EL (cell line): Measurements from ENCODE around the gene WDR36.
"Not testable (repeated sequence)": the region's sequence is repeated elsewhere in the genome, so short reads cannot be mapped to it uniquely, and the experiment has no call there.

Experiments
- DNase-seq: peaks from one replicate; pipeline ENCODE4 v3.0.0-alpha.2; 2016

Gene WDR36

DNA sequence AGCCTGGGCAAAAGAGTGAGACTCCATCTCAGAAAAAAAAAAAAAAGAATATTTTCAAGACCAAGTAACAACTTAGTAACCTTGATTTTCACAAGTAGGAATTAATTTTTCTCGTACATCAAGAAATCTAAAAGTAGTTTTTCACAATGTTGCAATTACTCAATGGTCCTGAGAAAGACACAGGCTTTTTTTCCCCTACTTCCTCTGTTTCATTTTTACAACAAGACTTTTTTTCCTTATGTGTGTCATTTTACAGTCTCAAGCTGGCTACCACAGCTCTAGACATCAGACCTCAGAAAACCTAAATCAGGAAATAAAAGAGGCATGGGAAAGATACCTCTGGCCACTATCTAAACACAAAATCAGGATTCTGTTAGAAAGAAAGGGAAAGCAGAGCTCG lies 45.9 kb downstream of the WDR36 start:
- no peak for DNase-seq

DNA sequence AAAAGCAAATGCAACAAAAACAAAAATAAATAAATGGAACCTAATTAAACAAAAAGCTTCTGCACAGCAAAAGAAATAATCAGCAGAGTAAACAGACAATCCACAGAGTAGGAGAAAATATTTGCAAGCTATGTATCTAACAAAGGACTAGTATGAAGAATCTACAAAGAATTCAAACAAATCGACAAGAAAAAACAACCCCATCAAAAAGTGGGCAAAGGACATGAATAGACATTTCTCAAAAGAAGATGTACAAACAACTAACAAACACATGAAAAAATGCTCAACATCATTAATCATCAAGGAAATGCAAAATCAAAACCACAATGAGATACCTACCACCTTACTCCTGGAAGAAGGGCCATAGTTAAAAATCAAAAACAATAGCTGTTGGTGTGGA lies 49.3 kb downstream of the WDR36 start:
- not testable (repeated sequence) for DNase-seq

DNA sequence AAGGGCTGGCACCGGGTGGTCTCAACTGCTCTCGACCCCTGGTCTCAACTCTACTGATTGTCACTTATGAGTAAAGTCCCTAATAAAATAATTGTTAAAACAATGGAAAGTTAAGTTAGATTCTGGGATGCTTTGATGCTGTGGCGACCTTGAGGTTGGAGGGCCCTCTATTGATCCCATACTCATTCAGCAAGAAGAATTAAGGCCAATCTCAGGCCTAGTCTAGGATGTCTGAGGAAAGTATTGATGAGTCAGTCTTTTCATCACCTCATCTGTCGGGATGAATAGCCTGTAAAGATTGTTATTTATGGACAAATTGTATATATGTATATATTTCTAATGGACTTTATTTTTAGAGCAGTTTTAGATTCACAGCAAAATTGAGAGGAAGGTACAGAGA lies 50.8 kb downstream of the WDR36 start:
- no peak for DNase-seq

DNA sequence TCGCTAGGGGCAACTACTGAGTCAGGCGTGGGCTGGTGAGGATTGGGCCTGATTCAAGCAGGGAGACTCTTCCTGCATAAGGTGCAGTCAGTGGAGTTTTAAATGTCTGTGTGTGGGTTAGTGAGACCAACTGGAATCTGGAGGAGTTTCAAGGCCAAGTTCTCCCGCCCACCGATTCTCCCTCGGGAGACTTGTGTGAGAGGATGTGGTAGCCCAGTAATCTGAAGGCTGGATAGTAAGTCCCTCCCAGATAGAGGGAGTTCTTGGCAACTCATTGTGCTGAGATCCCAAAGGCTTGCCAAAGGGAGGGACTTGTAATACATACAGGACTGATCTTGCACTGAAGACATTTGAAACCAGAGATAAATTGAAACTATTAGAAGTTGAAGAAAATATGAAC lies 51.8 kb downstream of the WDR36 start:
- peak; percentile 67 for DNase-seq

DNA sequence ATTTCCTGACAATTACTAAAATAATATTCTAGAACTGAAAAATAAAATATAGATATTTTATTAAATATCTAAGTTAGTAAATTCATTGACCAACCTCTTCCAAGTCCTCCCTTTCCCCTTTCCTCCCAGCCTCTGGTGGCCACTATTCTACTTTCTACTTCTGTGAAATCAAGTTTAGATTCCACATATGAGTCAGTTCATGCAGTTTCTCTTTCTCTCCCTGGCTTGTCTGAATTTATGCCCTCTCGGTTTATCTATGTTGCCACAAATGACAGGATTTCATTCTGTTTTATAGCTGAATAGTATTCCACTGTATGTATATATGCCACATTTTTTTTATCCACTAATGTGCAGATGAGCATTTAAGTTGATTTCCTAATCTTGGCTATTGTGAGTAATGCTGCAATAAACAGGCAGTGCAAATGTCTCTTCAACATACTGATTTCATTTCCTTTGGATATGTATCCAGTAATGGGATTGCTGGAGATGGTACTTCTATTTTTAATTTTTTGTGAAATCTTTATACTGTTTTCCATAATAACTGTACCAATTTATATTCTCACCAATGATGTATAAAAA lies 52.3 kb downstream of the WDR36 start:
- no peak for DNase-seq

DNA sequence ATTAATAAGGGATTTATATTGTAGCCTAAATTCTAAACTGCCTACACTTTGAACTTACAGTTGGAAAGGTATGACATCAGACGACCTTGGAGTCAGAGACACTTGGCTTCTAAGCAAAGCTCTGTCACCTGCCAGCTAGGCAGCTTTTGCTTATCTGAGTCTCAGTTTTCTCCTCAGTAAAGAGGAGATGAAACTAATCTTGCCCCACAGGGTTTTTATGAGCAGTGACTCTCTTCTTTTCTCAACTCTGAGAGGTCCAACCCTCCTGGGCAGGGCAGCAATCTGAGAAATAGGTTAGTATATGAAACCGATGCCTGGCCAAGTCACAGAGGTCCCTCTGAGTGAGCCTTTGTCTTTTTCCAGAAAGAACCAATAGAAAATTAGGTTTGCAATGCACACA lies 53.9 kb downstream of the WDR36 start:
- no peak for DNase-seq

DNA sequence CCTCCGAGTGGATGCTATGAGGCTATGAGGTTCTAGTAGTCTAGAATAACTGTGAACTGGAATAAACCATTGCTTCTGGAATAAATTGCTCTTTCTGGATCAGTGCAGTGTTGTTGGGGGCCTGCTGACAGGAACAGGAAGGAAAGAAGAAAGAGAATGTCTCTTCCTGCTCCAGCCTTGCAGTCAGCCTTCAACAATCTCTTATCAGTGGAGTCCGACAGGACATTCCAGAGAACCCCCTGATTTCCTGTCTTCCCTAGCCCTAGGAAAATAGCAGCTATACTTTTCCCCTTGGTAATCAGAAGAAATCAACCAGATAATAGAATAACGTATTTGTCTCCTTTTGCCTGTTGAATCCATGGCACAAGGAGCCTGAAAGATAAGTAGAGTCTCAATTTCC lies 55.4 kb downstream of the WDR36 start:
- DNase-seq = no peak

DNA sequence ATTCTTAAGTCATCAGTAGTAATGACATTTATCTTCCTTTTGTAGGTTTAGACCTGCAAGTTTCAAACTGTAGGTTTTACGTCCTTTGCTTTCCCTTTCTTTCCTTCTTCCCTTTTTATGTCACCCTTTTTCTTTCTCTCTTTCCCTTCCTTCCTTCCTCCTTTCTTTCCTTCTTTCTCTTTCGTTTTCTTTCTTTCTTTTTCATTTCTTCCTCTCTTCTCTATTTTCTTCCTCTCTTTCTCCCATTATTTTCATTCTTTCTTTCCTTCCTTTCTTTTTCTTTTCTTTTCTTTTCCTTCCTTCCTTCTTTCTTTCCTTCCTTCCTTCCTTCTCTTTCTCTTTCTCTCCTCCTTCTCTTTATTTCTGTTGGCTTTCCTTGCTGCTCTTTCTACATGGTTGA lies 59.9 kb downstream of the WDR36 start:
- DNase-seq = no peak

DNA sequence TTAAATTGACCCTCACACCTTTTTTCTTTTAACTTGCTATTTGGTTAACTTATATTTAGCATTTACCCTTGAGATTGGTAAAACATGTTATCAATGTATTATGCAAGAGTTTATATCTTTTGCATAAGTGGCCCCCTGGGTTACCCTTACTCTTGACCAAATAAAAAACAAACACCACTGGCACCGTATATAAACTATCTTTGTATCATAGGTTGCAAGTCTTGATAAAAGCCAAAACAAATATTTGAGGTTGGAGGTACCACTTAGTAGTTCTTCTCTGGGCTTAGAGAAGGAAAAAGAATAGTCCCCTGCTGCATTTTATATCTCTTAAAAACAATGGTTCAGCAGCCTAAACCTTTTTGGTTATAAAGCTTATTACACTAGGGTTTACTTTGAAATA lies 61.3 kb downstream of the WDR36 start:
- no peak for DNase-seq

DNA sequence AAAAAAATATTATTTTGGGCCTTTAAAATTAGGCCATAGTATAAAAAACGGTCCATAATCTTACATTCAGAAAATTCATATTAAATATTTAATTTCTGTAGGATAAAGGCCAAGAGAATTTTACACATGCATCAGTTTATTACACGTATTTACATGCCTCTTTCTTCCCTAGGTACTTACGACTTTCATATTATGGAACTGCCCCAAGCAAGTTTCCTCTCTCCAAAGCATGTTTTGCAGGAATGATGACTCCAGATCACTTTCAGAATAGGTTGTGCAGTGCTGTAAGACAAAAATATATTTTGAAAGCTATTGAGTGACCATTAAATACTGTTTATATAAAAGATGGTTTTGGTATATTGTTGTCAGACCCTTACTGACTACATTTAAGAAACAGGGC lies 61.8 kb downstream of the WDR36 start:
- no peak for DNase-seq

DNA sequence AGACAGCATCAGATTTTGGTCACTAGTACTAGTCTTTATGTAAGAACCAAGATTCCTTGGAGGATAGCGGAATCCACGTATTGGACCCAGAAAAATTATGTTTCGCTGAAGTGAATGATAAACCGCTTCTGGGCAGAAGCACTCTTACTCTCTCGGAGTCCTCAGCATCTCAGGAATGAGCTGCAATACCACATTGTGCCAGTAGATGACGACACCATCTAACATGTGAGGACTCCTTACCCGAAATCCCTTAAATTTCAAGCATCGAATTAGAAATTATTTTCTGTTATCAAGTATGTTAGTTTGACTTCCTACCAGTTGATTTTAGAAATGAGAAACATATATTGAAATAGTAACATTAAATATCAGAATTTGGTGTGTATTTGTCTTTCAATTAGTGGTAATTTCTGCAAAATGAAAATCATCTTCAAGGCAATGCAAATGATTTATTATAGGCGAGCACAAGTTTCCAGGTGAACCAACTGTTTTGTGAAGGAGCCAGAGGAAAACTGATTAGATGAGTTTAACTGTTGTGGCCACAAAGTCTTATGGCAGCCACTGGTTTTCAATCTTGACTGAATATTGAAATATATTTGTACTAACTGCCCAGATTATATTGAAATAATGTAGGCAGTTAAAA lies 66.1 kb downstream of the WDR36 start:
- DNase-seq = peak; percentile 75

DNA sequence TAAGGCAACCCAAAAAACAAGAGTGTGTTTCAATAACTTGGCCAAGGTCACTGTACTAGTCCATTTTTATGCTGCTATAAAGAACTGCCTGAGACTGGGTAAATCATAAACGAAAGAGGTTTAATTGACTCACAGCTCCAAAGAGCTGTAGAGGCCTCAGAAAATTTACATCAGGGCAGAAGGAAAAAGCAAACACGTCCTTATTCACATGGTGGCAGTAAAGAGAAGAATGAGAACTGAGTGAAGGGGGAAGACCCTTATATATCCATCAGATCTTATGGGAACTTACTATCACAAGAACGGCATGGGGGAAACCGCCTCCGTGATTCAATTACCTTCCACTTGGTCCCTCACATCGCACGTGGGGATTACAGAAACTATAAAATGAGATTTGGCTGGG lies 67.7 kb downstream of the WDR36 start:
- no peak for DNase-seq

DNA sequence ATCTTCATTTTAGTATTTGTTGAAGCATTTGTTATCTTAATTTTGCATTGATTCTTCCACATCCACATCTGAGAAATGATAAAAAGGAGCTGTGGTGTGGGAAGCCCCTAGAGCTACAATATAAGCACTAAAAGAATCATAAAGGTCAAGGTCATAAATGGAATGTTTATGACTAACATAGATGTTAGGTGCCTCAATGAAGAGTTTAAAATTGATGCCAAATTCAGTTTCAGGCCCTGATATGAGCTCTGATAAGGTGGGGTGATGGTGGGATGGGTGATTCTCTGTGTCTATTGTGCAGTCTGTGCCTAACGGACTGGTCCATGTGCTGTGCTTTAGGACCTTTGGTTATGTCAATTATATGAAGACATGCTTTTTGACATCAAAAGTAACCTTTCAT lies 70.9 kb downstream of the WDR36 start:
- peak; percentile 43 for DNase-seq

DNA sequence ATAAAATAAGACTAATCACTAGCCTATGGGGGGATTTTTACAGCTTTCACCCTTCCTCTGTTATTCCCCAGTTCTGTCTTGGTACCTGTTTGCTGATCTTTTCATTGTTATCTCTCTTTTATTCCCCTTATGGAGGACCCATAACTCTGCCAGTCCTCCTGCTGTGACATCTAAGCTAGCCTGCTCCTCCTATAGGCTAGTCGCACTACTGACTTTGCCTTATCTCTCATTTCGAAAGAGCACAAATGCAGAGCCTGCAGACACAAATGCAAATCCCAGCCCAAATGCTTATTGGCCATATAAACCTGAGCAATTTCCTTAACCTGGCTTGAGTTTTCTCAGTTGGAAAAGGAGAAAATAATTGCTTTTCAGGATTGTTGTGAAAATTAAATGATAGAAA lies 72.9 kb downstream of the WDR36 start:
- DNase-seq = no peak

DNA sequence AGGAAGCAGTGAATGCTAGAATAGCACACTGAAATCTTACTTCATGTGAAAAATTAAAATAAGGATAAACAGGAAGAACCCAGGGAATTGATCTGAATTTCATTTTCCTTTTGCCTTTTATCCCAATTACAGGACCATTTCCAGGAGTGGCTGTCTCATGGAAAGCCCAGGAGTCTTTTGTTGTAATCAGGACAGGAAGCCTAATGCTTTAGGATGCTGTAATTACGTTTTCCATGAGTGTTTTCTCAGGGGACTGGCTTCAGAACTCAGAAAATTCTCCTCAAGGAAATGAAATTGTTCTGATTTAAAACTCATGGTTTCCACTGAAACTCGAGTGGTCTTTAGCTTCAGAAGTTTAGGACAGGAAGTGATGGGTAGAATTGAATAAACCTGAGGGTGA lies 75.4 kb downstream of the WDR36 start:
- no peak for DNase-seq

DNA sequence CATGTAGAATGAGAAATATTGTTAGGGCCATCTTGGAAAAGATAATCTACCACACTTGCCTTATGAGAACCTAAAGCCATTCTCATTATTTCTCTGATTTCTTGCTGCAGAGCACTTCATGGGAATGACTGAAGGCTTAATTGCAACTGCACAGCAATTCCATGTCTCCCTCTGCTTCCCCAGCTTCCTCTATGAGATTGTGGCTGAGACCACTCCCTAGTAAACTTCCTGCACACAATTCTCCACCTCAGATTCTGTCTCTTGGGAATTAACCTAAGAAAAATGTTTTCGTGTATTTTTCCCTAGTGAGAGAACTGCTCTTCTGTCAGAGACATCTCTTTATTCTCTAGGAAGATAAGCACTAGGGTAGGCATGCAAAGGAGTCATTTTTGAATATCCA lies 76.5 kb downstream of the WDR36 start:
- DNase-seq = no peak

DNA sequence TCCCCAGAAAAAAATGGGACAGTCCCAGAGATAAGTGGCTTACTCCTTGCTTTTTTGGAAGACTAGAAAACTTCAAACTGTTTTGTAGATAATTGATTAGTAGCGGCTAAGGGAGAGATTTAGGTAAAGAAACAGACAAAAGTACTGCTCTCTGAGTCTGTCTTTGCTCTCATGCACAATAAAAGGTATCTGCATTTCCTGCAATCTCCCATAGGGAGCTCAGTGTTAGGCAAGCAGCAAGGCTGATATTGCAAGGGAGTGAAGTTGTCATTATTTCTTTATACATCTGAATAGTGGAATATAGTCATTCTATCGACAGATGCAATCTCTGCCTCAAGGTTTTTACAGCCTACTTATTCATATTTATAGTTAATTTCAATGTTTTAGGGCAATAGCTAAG lies 77.1 kb downstream of the WDR36 start:
- DNase-seq = no peak

DNA sequence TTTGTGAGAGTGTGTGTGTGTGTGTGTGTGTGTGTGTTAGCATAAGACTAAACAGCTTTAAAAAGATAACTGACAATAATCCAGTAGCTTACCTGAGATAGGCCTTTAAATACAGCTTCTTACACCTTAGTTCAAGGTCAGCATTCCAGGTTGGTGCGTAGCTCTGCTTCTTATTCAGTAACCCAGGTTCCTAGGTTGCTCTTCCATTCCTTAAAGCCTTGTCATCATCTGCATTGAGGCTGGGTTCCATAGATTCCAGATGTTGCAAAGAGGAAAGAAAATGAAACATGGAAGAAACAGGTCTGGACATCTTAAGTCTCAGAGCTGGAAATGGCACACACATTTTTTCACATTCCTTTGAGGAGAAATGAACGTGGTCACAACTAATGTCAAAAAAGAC lies 78.1 kb downstream of the WDR36 start:
- DNase-seq = no peak

DNA sequence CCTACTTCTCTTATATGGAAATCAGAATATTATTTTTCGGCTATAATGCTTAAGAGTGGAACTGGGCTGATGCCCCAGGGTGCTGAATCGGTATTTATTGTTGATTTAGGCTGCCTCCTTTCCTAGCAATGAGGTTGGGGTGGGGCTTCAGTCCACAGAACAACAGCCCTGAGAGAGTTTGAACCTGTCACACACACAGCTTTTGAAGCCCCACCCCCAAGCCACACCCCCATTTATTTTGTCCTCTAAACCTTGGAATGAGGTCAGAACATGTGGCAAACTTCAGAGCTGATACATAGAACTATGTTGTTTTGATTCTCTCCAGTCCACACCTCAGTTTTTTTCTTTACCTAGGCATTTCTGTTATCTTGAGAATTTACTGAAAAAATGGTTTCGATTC lies 80.4 kb downstream of the WDR36 start:
- DNase-seq = peak; percentile 3

DNA sequence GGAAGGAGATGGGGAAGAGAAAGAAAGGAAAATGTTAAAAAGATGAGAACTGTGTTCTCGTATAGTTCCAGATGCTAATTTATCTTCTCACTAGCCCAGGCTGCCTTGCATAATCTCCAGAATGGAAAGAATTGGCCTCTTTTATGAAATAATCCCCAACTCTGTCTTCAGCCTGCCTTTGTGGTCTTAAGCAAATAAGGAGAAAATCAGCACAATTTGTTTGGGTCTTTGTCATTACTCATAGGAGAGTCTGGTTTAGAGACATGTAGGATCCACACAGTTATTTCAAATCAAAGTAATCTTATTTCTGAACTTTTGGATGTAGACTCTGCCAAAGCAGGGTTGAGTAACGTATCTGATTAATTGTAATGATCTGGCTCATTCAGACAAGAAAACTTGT lies 81.3 kb downstream of the WDR36 start:
- no peak for DNase-seq
